Posterior vena cava (tissue), 2 donors: ENCODE results near the gene DNAJA4. TPM values are rescaled to one million over a fixed set of nuclear protein-coding genes. Genes with fewer than 3 reads are reported as not detected.

Source experiments
- DNase-seq: peaks from one replicate; pipeline ENCODE4 v3.0.0-alpha.2; 2020; ENCODE audit warnings: low spot score
- intact Hi-C, 2 donors: fragments of 100-400 bp; cut with DNase I; formaldehyde crosslinking; loops; one replicate each; pipeline versions ENCODE4 v1.14.1 to v1.14.2; 2022 to 2023
- total RNA-seq, 2 donors: library from RNA; stranded (reverse); fragmentation: NEBNext Ultra II Directional; extraction: Animal tissue kit (Norgen Biotek cat#: 25700); gene quantifications; one replicate each; pipeline ENCODE4 v1.2.1, GENCODE V29; 2021
- donor health status: DM: yes; HTN: yes; CAD: no.
- donor health status: DM: yes; HTN: yes; CAD: no.

The DNAJA4 gene
- total RNA-seq, 2 donors from 2014 or later: 22.3 to 56.4 TPM

GRCh38 chr15:78307976-78308375 is 43.6 kb downstream of the DNAJA4 start:
- no peak for DNase-seq
- intact Hi-C loops: no loop called here

GRCh38 chr15:78308422-78309032 is 44.2 kb downstream of the DNAJA4 start:
- intact Hi-C loops: no loop called here
- no peak for DNase-seq

GRCh38 chr15:78311292-78311691 is 46.9 kb downstream of the DNAJA4 start:
- intact Hi-C loops: no loop called here
- DNase-seq: no peak

- intact Hi-C loops: no loop called here
- DNase-seq: no peak
Measured at GRCh38 chr15:78312536-78312935, 48.2 kb downstream of the DNAJA4 start.

GRCh38 chr15:78312957-78313356 is 48.6 kb downstream of the DNAJA4 start:
- intact Hi-C loops: no loop called here
- DNase-seq: no peak

GRCh38 chr15:78313383-78313782 is 49.0 kb downstream of the DNAJA4 start:
- peak; percentile 68 for DNase-seq

GRCh38 chr15:78314181-78314581 is 49.8 kb downstream of the DNAJA4 start:
- DNase-seq: peak; percentile 57
- intact Hi-C loops: no loop called here

More at GRCh38 chr15:78313383-78313782, 49.0 kb downstream of the DNAJA4 start:
- intact Hi-C loops: no loop called here

GRCh38 chr15:78315686-78316282 is 51.4 kb downstream of the DNAJA4 start:
- intact Hi-C loops: loop anchor here in 1 of 2 donors (5.0 kb wide), 1 partner anchor 1453 kb away; no protein-coding TSS in a partner anchor
- peak; percentile 31 for DNase-seq

GRCh38 chr15:78316283-78317083 is 52.1 kb downstream of the DNAJA4 start:
- intact Hi-C loops: loop anchor here in 1 of 2 donors (5.0 kb wide), 1 partner anchor 1454 kb away; no protein-coding TSS in a partner anchor

GRCh38 chr15:78317145-78317836 is 52.9 kb downstream of the DNAJA4 start:
- intact Hi-C loops: loop anchor here in 1 of 2 donors (5.0 kb wide), 1 partner anchor 1455 kb away; no protein-coding TSS in a partner anchor
- peak; percentile 38 for DNase-seq

More at GRCh38 chr15:78316283-78317083, 52.1 kb downstream of the DNAJA4 start:
- peak; percentile 68 for DNase-seq

- DNase-seq: peak; percentile 37
- intact Hi-C loops: loop anchor here in 1 of 2 donors (5.0 kb wide), 1 partner anchor 1457 kb away; no protein-coding TSS in a partner anchor
Measured at GRCh38 chr15:78319588-78319987, 55.2 kb downstream of the DNAJA4 start.

GRCh38 chr15:78320183-78320582 is 55.8 kb downstream of the DNAJA4 start:
- intact Hi-C loops: loop anchor here (5.0 to 10.0 kb wide), 2 partner anchors 92 to 95 kb away; no protein-coding TSS in a partner anchor
- DNase-seq: peak; percentile 36

- DNase-seq: peak; percentile 70
- intact Hi-C loops: loop anchor here (5.0 to 10.0 kb wide), 2 partner anchors 91 to 94 kb away; no protein-coding TSS in a partner anchor
Measured at GRCh38 chr15:78321041-78321570, 56.7 kb downstream of the DNAJA4 start.

- DNase-seq: peak; percentile 76
- intact Hi-C loops: loop anchor here (5.0 to 10.0 kb wide), 2 partner anchors 91 to 93 kb away; no protein-coding TSS in a partner anchor
Measured at GRCh38 chr15:78321786-78322185, 57.4 kb downstream of the DNAJA4 start.

- peak; percentile 63 for DNase-seq
- intact Hi-C loops: loop anchor here (5.0 to 10.0 kb wide), 2 partner anchors 90 to 93 kb away; no protein-coding TSS in a partner anchor
Measured at GRCh38 chr15:78322243-78322642, 57.9 kb downstream of the DNAJA4 start.

GRCh38 chr15:78322724-78323521 is 58.6 kb downstream of the DNAJA4 start:
- peak; percentile 70 for DNase-seq
- intact Hi-C loops: loop anchor here (5.0 to 10.0 kb wide), 2 partner anchors 89 to 92 kb away; no protein-coding TSS in a partner anchor

GRCh38 chr15:78323693-78324092 is 59.3 kb downstream of the DNAJA4 start:
- intact Hi-C loops: loop anchor here (5.0 to 10.0 kb wide), 2 partner anchors 89 to 91 kb away; no protein-coding TSS in a partner anchor
- DNase-seq: no peak

GRCh38 chr15:78324144-78324543 is 59.8 kb downstream of the DNAJA4 start:
- DNase-seq: no peak
- intact Hi-C loops: loop anchor here (5.0 to 10.0 kb wide), 2 partner anchors 88 to 91 kb away; no protein-coding TSS in a partner anchor
